ENCODE results near the gene APMAP.
"Not testable (repeated sequence)": the region's sequence is repeated elsewhere in the genome, so short reads cannot be mapped to it uniquely, and the experiment has no call there.

The APMAP gene

GRCh38 chr20:24948939-24949679 is 43.4 kb downstream of the APMAP start, which contains the start of gene CST7:
Gene CST7, plus strand, starts transcription at chr20:24949269. Its CDS starts 237 bp downstream, at chr20:24949506.
- Histone ChIP-seq H3K4me3 (ENCODE audit: low read depth in 1 of 5, low read length in 5 of 5) (peak within 1 kb of the TSS in 3 of 5 donors; percentile 11 to 42 (median 41)), H3K4me1 (ENCODE audit: control insufficient read depth in 5 of 5, insufficient read depth in 5 of 5, low read length in 5 of 5) (peaks cover 0 to 33% (median 14%) of the 10 kb centered on the region in 5 donors), H3K36me3 (ENCODE audit: control insufficient read depth in 5 of 5, insufficient read depth in 5 of 5, low read length in 5 of 5) (peaks cover 0 to 6% (median 1%) of the 10 kb centered on the region in 5 donors), H3K27ac (ENCODE audit: low read depth, low read length) (no peak within 1 kb of the TSS), H3K9ac (ENCODE audit: low read length in 5 of 5) (peak within 1 kb of the TSS in 1 of 5 donors; percentile 7), H3K9me3 (ENCODE audit: control insufficient read depth in 5 of 5, low read length in 5 of 5) (no peaks in the 10 kb centered on the region), H3K27me3 (ENCODE audit: control insufficient read depth in 5 of 5, insufficient read depth in 4 of 5, low read length in 5 of 5) (no peaks in the 10 kb centered on the region)

GRCh38 chr20:24948396-24948938 is 44.1 kb downstream of the APMAP start:
- not testable (repeated sequence) for H3K27ac ChIP-seq (ENCODE audit: low read depth, low read length); H3K9ac ChIP-seq (ENCODE audit: low read length in 5 of 5); H3K9me3 ChIP-seq (ENCODE audit: control insufficient read depth in 5 of 5, low read length in 5 of 5); H3K36me3 ChIP-seq (ENCODE audit: control insufficient read depth in 5 of 5, insufficient read depth in 5 of 5, low read length in 5 of 5); H3K27me3 ChIP-seq (ENCODE audit: control insufficient read depth in 5 of 5, insufficient read depth in 4 of 5, low read length in 5 of 5); H3K4me3 ChIP-seq (ENCODE audit: low read depth in 1 of 5, low read length in 5 of 5)
- peaks cover 0 to 26% (median 11%) of the 10 kb centered on the region in 5 donors for H3K4me1 ChIP-seq (ENCODE audit: control insufficient read depth in 5 of 5, insufficient read depth in 5 of 5, low read length in 5 of 5)

GRCh38 chr20:24946376-24946775 is 46.2 kb downstream of the APMAP start:
- H3K9me3 ChIP-seq (ENCODE audit: control insufficient read depth in 5 of 5, low read length in 5 of 5); H3K36me3 ChIP-seq (ENCODE audit: control insufficient read depth in 5 of 5, insufficient read depth in 5 of 5, low read length in 5 of 5); H3K9ac ChIP-seq (ENCODE audit: low read length in 5 of 5); H3K27ac ChIP-seq (ENCODE audit: low read depth, low read length); H3K4me3 ChIP-seq (ENCODE audit: low read depth in 1 of 5, low read length in 5 of 5); H3K27me3 ChIP-seq (ENCODE audit: control insufficient read depth in 5 of 5, insufficient read depth in 4 of 5, low read length in 5 of 5): not testable (repeated sequence)
- peaks cover 0 to 11% (median 0%) of the 10 kb centered on the region in 5 donors for H3K4me1 ChIP-seq (ENCODE audit: control insufficient read depth in 5 of 5, insufficient read depth in 5 of 5, low read length in 5 of 5)

- Histone ChIP-seq H3K9me3 (ENCODE audit: control insufficient read depth in 5 of 5, low read length in 5 of 5) (peaks cover 0 to 7% (median 3%) of the 10 kb centered on the region in 5 donors), H3K9ac (ENCODE audit: low read length in 5 of 5) (no peak overlapping the region), H3K4me3 (ENCODE audit: low read depth in 1 of 5, low read length in 5 of 5) (no peak overlapping the region), H3K27me3 (ENCODE audit: control insufficient read depth in 5 of 5, insufficient read depth in 4 of 5, low read length in 5 of 5) (no peaks in the 10 kb centered on the region), H3K36me3 (ENCODE audit: control insufficient read depth in 5 of 5, insufficient read depth in 5 of 5, low read length in 5 of 5) (no peaks in the 10 kb centered on the region), H3K4me1 (ENCODE audit: control insufficient read depth in 5 of 5, insufficient read depth in 5 of 5, low read length in 5 of 5) (no peaks in the 10 kb centered on the region), H3K27ac (ENCODE audit: low read depth, low read length) (no peak overlapping the region)
Measured at GRCh38 chr20:24943731-24944130, 48.8 kb downstream of the APMAP start.

GRCh38 chr20:24943196-24943595 is 49.4 kb downstream of the APMAP start:
- Histone ChIP-seq H3K4me1 (ENCODE audit: control insufficient read depth in 5 of 5, insufficient read depth in 5 of 5, low read length in 5 of 5) (no peaks in the 10 kb centered on the region), H3K27ac (ENCODE audit: low read depth, low read length) (no peak overlapping the region), H3K36me3 (ENCODE audit: control insufficient read depth in 5 of 5, insufficient read depth in 5 of 5, low read length in 5 of 5) (no peaks in the 10 kb centered on the region), H3K9me3 (ENCODE audit: control insufficient read depth in 5 of 5, low read length in 5 of 5) (peaks cover 0 to 7% (median 3%) of the 10 kb centered on the region in 5 donors), H3K9ac (ENCODE audit: low read length in 5 of 5) (no peak overlapping the region), H3K27me3 (ENCODE audit: control insufficient read depth in 5 of 5, insufficient read depth in 4 of 5, low read length in 5 of 5) (no peaks in the 10 kb centered on the region), H3K4me3 (ENCODE audit: low read depth in 1 of 5, low read length in 5 of 5) (no peak overlapping the region)

- Histone ChIP-seq H3K4me3 (ENCODE audit: low read depth in 1 of 5, low read length in 5 of 5) (no peak overlapping the region), H3K4me1 (ENCODE audit: control insufficient read depth in 5 of 5, insufficient read depth in 5 of 5, low read length in 5 of 5) (no peaks in the 10 kb centered on the region), H3K27me3 (ENCODE audit: control insufficient read depth in 5 of 5, insufficient read depth in 4 of 5, low read length in 5 of 5) (no peaks in the 10 kb centered on the region), H3K36me3 (ENCODE audit: control insufficient read depth in 5 of 5, insufficient read depth in 5 of 5, low read length in 5 of 5) (no peaks in the 10 kb centered on the region), H3K9me3 (ENCODE audit: control insufficient read depth in 5 of 5, low read length in 5 of 5) (peaks cover 0 to 7% (median 3%) of the 10 kb centered on the region in 5 donors), H3K9ac (ENCODE audit: low read length in 5 of 5) (no peak overlapping the region), H3K27ac (ENCODE audit: low read depth, low read length) (no peak overlapping the region)
Measured at GRCh38 chr20:24942679-24943078, 49.9 kb downstream of the APMAP start.

- no peak overlapping the region for H3K9ac ChIP-seq (ENCODE audit: low read length in 5 of 5)
Measured at GRCh38 chr20:24939036-24939435, 53.5 kb downstream of the APMAP start.

GRCh38 chr20:24938498-24938897 is 54.1 kb downstream of the APMAP start:
- H3K27ac ChIP-seq (ENCODE audit: low read depth, low read length) = no peak overlapping the region
- H3K9ac ChIP-seq (ENCODE audit: low read length in 5 of 5) = no peak overlapping the region
- no peaks in the 10 kb centered on the region for H3K4me1 ChIP-seq (ENCODE audit: control insufficient read depth in 5 of 5, insufficient read depth in 5 of 5, low read length in 5 of 5)
- H3K36me3 ChIP-seq (ENCODE audit: control insufficient read depth in 5 of 5, insufficient read depth in 5 of 5, low read length in 5 of 5) = no peaks in the 10 kb centered on the region
- H3K9me3 ChIP-seq (ENCODE audit: control insufficient read depth in 5 of 5, low read length in 5 of 5) = peaks cover 0 to 13% (median 3%) of the 10 kb centered on the region in 5 donors
- no peak overlapping the region for H3K4me3 ChIP-seq (ENCODE audit: low read depth in 1 of 5, low read length in 5 of 5)
- H3K27me3 ChIP-seq (ENCODE audit: control insufficient read depth in 5 of 5, insufficient read depth in 4 of 5, low read length in 5 of 5) = no peaks in the 10 kb centered on the region

More at GRCh38 chr20:24939036-24939435, 53.5 kb downstream of the APMAP start:
- Histone ChIP-seq H3K4me3 (ENCODE audit: low read depth in 1 of 5, low read length in 5 of 5) (no peak overlapping the region), H3K4me1 (ENCODE audit: control insufficient read depth in 5 of 5, insufficient read depth in 5 of 5, low read length in 5 of 5) (no peaks in the 10 kb centered on the region), H3K9me3 (ENCODE audit: control insufficient read depth in 5 of 5, low read length in 5 of 5) (peaks cover 0 to 13% (median 3%) of the 10 kb centered on the region in 5 donors), H3K36me3 (ENCODE audit: control insufficient read depth in 5 of 5, insufficient read depth in 5 of 5, low read length in 5 of 5) (no peaks in the 10 kb centered on the region), H3K27me3 (ENCODE audit: control insufficient read depth in 5 of 5, insufficient read depth in 4 of 5, low read length in 5 of 5) (no peaks in the 10 kb centered on the region), H3K27ac (ENCODE audit: low read depth, low read length) (no peak overlapping the region)

- no peaks in the 10 kb centered on the region for H3K36me3 ChIP-seq (ENCODE audit: control insufficient read depth in 5 of 5, insufficient read depth in 5 of 5, low read length in 5 of 5)
- H3K4me1 ChIP-seq (ENCODE audit: control insufficient read depth in 5 of 5, insufficient read depth in 5 of 5, low read length in 5 of 5) = no peaks in the 10 kb centered on the region
- no peak overlapping the region for H3K27ac ChIP-seq (ENCODE audit: low read depth, low read length)
- no peak overlapping the region for H3K9ac ChIP-seq (ENCODE audit: low read length in 5 of 5)
- H3K27me3 ChIP-seq (ENCODE audit: control insufficient read depth in 5 of 5, insufficient read depth in 4 of 5, low read length in 5 of 5) = no peaks in the 10 kb centered on the region
- no peak overlapping the region for H3K4me3 ChIP-seq (ENCODE audit: low read depth in 1 of 5, low read length in 5 of 5)
- peaks cover 0 to 12% (median 3%) of the 10 kb centered on the region in 5 donors for H3K9me3 ChIP-seq (ENCODE audit: control insufficient read depth in 5 of 5, low read length in 5 of 5)
Measured at GRCh38 chr20:24937579-24937978, 55.0 kb downstream of the APMAP start.

Measured in subcutaneous abdominal adipose tissue (tissue), 5 donors.